HL-60 (cell line): ENCODE measurements around the gene MGP.

Experiments
- CTCF ChIP-seq: IDR thresholded peaks from one replicate; pipeline ENCODE4 v1.5.1; 2011; ENCODE audit warnings: low read length, control low read depth, inconsistent platforms; ENCODE audit not compliant: insufficient read depth
- GABPA ChIP-seq: IDR thresholded peaks from 2 replicates; pipeline ENCODE4 v1.6.1; 2012; ENCODE audit warnings: low read depth
- POLR2AphosphoS5 ChIP-seq: IDR thresholded peaks from 2 replicates; pipeline ENCODE4 v1.6.1; 2012; ENCODE audit warnings: low read depth

GRCh38 chr12:14931791-14932560 is 46.3 kb upstream of the MGP start:
- no peak for TF ChIP-seq CTCF
- no peak for TF ChIP-seq GABPA
- no peak for TF ChIP-seq POLR2AphosphoS5
